CD4-positive, alpha-beta T cell (primary cell): ENCODE results near the gene FFAR2. TPM values are rescaled to one million over a fixed set of nuclear protein-coding genes. Genes with fewer than 3 reads are reported as not detected.
"Not testable (repeated sequence)": the region's sequence is repeated elsewhere in the genome, so short reads cannot be mapped to it uniquely, and the experiment has no call there.

Experiments used
- ATAC-seq: fragments of 200-7000 bp; cut with Tn5 transposase; one replicate; pipeline ENCODE4 v1.10.0; 2022; ENCODE audit warnings: mild to moderate bottlenecking; ENCODE audit not compliant: poor library complexity
- CTCF ChIA-PET: fragments of 350-600 bp; sonication (Branson Sonifier 250); formaldehyde crosslinking; loops from one replicate; lab custom pipeline; 2021; ENCODE audit warnings: antibody characterized with exemption, inconsistent platforms; lab: Charles Lee
- POLR2A ChIA-PET: fragments of 350-600 bp; sonication (Branson Sonifier 250); formaldehyde crosslinking; loops from one replicate; lab custom pipeline; 2021; ENCODE audit warnings: antibody characterized with exemption, inconsistent platforms; lab: Charles Lee
- DNase-seq, 14 experiments: peaks; one replicate each; pipeline ENCODE4 v3.0.0-alpha.2; 2013 to 2020; ENCODE audit warnings: mixed read lengths in 2 of 14
- H3K27ac ChIP-seq, 2 donors: one replicate each; pipeline versions ENCODE4 v1.5.1 to v1.7.0; 2013; ENCODE audit warnings: low read length in 2 of 2, low read depth in 1 of 2, mild to moderate bottlenecking in 1 of 2
- H3K27me3 ChIP-seq, 2 experiments: 1 replicate in 1 of 2; 2 replicates in 1 of 2; pipeline versions ENCODE4 v1.6.1 to v1.7.0; 2013; ENCODE audit warnings: low read length in 2 of 2, control low read depth in 1 of 2, mild to moderate bottlenecking in 1 of 2, moderate library complexity in 1 of 2; ENCODE audit not compliant: insufficient read depth in 2 of 2, control insufficient read depth in 1 of 2
- H3K36me3 ChIP-seq: one replicate; pipeline ENCODE4 v1.6.1; 2013; ENCODE audit warnings: low read length, control low read depth; ENCODE audit not compliant: insufficient read depth
- H3K4me1 ChIP-seq: one replicate; pipeline ENCODE4 v1.6.1; 2013; ENCODE audit warnings: low read length, control low read depth; ENCODE audit not compliant: insufficient read depth
- H3K4me3 ChIP-seq: one replicate; pipeline ENCODE4 v1.5.1; 2013; ENCODE audit warnings: mild to moderate bottlenecking, low read length, moderate library complexity
- H3K9me3 ChIP-seq, 2 experiments: 1 replicate in 1 of 2; 2 replicates in 1 of 2; pipeline versions ENCODE4 v1.6.1 to v1.7.0; 2013; ENCODE audit warnings: low read length in 2 of 2, mild to moderate bottlenecking in 2 of 2, control low read depth in 1 of 2, moderate library complexity in 1 of 2; ENCODE audit not compliant: control insufficient read depth in 1 of 2, insufficient read depth in 1 of 2
- H3K27ac Mint-ChIP-seq: one replicate; pipeline ENCODE4 v1.8.0; 2020; ENCODE audit warnings: mixed read lengths
- H3K27me3 Mint-ChIP-seq: one replicate; pipeline ENCODE4 v1.8.0; 2021; ENCODE audit warnings: mixed read lengths
- H3K36me3 Mint-ChIP-seq: one replicate; pipeline ENCODE4 v1.8.0; 2021; ENCODE audit warnings: low read depth, mixed read lengths
- H3K4me1 Mint-ChIP-seq: one replicate; pipeline ENCODE4 v1.8.0; 2021; ENCODE audit warnings: low read depth, mixed read lengths
- H3K4me3 Mint-ChIP-seq: one replicate; pipeline ENCODE4 v1.8.0; 2020; ENCODE audit warnings: mild to moderate bottlenecking, mixed read lengths
- H3K9me3 Mint-ChIP-seq: one replicate; pipeline ENCODE4 v1.8.0; 2020; ENCODE audit warnings: mixed read lengths
- intact Hi-C, 2 experiments: fragments of 100-400 bp; cut with DNase I in 1 of 2; cut with micrococcal nuclease in 1 of 2; formaldehyde crosslinking; loops; one replicate each; pipeline versions ENCODE4 v1.15.1 to v1.9.0; 2023 to 2025; cut with DNase I, micrococcal nuclease
- total RNA-seq, 174 experiments: library from RNA in 2 of 174; stranded (reverse) in 2 of 174; gene quantifications; one replicate each; pipeline ENCODE4 v1.2.3 and lab custom pipeline; 2021 to 2026
- TF ChIP-seq, protein P1 (sequence below): fragments of 200-600 bp; IDR thresholded peaks from one replicate; pipeline ENCODE4 v1.8.0; 2022; ENCODE audit warnings: antibody characterized with exemption, mild to moderate bottlenecking

The FFAR2 gene
- total RNA-seq, 2 experiments from 2014 or later: 0.41 TPM; not detected in 1

GRCh38 chr19:35468637-35469036, 20.6 kb downstream of the FFAR2 start:
- ATAC-seq: peak; percentile 100
- Mint-ChIP-seq H3K27ac (no peak overlapping the region), H3K4me3 (no peak overlapping the region), H3K27me3 (no peaks in the 10 kb centered on the region), H3K9me3 (no peaks in the 10 kb centered on the region), H3K36me3 (no peaks in the 10 kb centered on the region), H3K4me1 (peaks cover 1% of the 10 kb centered on the region)
- DNase-seq: peak; percentile 42 to 85 (median 58)
- Histone ChIP-seq H3K27me3 (no peaks in the 10 kb centered on the region), H3K4me1 (peaks cover 12% of the 10 kb centered on the region), H3K27ac (no peak overlapping the region), H3K9me3 (no peaks in the 10 kb centered on the region), H3K4me3 (no peak overlapping the region), H3K36me3 (no peaks in the 10 kb centered on the region)
- ChIA-PET POLR2A (no interaction called here), CTCF (interaction anchor here (1.1 to 2.7 kb wide), 4 partner anchors 9 to 115 kb away, joined by 3 to 27 read pairs (median 4); no protein-coding TSS in a partner anchor)
- intact Hi-C loops: loop anchor here (1.0 to 10.0 kb wide), 6 partner anchors 116 to 402 kb away; partner anchors contain the start of genes LSR (in 2 of the 2) and FXYD7 (in 1 of the 2)
- TF ChIP-seq, protein P1, sequence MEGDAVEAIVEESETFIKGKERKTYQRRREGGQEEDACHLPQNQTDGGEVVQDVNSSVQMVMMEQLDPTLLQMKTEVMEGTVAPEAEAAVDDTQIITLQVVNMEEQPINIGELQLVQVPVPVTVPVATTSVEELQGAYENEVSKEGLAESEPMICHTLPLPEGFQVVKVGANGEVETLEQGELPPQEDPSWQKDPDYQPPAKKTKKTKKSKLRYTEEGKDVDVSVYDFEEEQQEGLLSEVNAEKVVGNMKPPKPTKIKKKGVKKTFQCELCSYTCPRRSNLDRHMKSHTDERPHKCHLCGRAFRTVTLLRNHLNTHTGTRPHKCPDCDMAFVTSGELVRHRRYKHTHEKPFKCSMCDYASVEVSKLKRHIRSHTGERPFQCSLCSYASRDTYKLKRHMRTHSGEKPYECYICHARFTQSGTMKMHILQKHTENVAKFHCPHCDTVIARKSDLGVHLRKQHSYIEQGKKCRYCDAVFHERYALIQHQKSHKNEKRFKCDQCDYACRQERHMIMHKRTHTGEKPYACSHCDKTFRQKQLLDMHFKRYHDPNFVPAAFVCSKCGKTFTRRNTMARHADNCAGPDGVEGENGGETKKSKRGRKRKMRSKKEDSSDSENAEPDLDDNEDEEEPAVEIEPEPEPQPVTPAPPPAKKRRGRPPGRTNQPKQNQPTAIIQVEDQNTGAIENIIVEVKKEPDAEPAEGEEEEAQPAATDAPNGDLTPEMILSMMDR: peak; percentile 55

- H3K27me3 Mint-ChIP-seq: no peaks in the 10 kb centered on the region
- intact Hi-C loops: no loop called here
- Histone ChIP-seq H3K27ac (no peak overlapping the region), H3K9me3 (no peaks in the 10 kb centered on the region), H3K36me3 (no peaks in the 10 kb centered on the region), H3K4me3 (no peak overlapping the region), H3K27me3 (no peaks in the 10 kb centered on the region), H3K4me1 (peaks cover 5% of the 10 kb centered on the region)
- H3K4me1 Mint-ChIP-seq: no peaks in the 10 kb centered on the region
- ATAC-seq: no peak
- no peak for DNase-seq
- no peaks in the 10 kb centered on the region for H3K36me3 Mint-ChIP-seq
- CTCF ChIA-PET: interaction anchor here (2.2 to 2.7 kb wide), 2 partner anchors 25 to 117 kb away, joined by 7 to 27 read pairs; no protein-coding TSS in a partner anchor
- TF ChIP-seq, protein P1: no peak
- H3K9me3 Mint-ChIP-seq: no peaks in the 10 kb centered on the region
- no peak overlapping the region for H3K27ac Mint-ChIP-seq
- H3K4me3 Mint-ChIP-seq: no peak overlapping the region
- POLR2A ChIA-PET: no interaction called here
These were observed 22.1 kb downstream of the FFAR2 start for GRCh38 chr19:35470128-35470527.

DNA sequence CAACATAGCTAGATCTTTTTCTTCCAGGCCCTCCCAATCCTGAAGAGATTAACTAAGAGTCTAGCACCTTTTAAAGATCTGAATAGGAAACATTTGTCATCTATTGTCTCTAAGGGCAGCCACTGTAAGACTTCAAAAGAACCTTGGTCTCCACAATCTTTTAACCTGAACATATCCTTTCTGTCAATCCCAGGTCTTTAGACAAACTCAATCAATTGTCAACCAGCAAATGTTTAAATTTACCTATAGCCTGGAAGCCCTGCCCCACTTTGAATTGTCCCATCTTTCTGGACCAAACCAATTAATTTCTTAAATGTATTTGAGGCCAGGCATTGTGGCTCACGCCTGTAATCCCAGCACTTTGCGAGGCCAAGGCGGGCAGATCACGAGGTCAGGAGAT, 23.0 kb downstream of the FFAR2 start:
- H3K4me3 Mint-ChIP-seq, H3K9me3 ChIP-seq, H3K27ac Mint-ChIP-seq, H3K36me3 ChIP-seq, H3K9me3 Mint-ChIP-seq, DNase-seq, H3K27me3 ChIP-seq, POLR2A ChIA-PET, H3K36me3 Mint-ChIP-seq, H3K4me1 ChIP-seq, H3K27ac ChIP-seq, H3K27me3 Mint-ChIP-seq, ATAC-seq, H3K4me3 ChIP-seq, H3K4me1 Mint-ChIP-seq, intact Hi-C loops: not testable (repeated sequence)
- CTCF ChIA-PET: interaction anchor here (2.2 kb wide), 1 partner anchor 24 kb away, joined by 7 read pairs; no protein-coding TSS in a partner anchor

DNA sequence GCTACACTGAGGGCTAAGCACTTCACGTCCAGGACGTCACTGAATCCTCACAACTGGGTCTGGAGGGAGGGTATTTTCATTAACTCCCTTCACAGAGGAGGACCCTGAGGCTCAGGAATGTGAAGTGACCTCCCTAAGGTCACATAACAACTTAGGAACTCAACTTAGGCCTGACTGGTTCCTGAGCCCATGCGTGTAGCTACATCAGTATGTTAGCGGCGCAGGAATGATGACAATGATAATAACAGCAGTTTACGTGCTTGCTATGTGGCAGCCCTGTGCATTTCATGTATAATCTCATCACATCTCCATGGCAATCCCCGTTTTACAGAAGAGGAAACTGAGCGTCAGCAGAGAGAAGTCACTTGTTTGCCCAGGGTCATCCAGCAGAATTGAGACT, 23.9 kb downstream of the FFAR2 start:
- no peaks in the 10 kb centered on the region for H3K9me3 Mint-ChIP-seq
- H3K27ac Mint-ChIP-seq: no peak overlapping the region
- no peaks in the 10 kb centered on the region for H3K4me1 Mint-ChIP-seq
- Histone ChIP-seq H3K27me3 (no peaks in the 10 kb centered on the region), H3K4me3 (no peak overlapping the region), H3K4me1 (peaks cover 5% of the 10 kb centered on the region), H3K27ac (no peak overlapping the region), H3K36me3 (no peaks in the 10 kb centered on the region), H3K9me3 (no peaks in the 10 kb centered on the region)
- no peaks in the 10 kb centered on the region for H3K36me3 Mint-ChIP-seq
- TF ChIP-seq, protein P1: no peak
- DNase-seq (no peak), ATAC-seq (no peak)
- no peaks in the 10 kb centered on the region for H3K27me3 Mint-ChIP-seq
- intact Hi-C loops: no loop called here
- CTCF ChIA-PET: no interaction called here
- no peak overlapping the region for H3K4me3 Mint-ChIP-seq
- POLR2A ChIA-PET: no interaction called here
